B cell (primary cell): ENCODE results near the gene PLS3. TPM values are rescaled to one million over a fixed set of nuclear protein-coding genes. Genes with fewer than 3 reads are reported as not detected.

Experiments
- ATAC-seq: fragments of 200-7000 bp; cut with Tn5 transposase; one replicate; pipeline ENCODE4 v1.10.0; 2021; ENCODE audit warnings: low read depth, mild to moderate bottlenecking, moderate number of reproducible peaks, moderate library complexity
- CTCF ChIA-PET: fragments of 350-600 bp; sonication (Branson Sonifier 250); formaldehyde crosslinking; loops from one replicate; lab custom pipeline; 2021; ENCODE audit warnings: antibody characterized with exemption, inconsistent platforms; lab: Charles Lee
- POLR2A ChIA-PET: fragments of 350-600 bp; sonication (Branson Sonifier 250); formaldehyde crosslinking; loops from one replicate; lab custom pipeline; 2021; ENCODE audit warnings: antibody characterized with exemption; lab: Charles Lee
- DNase-seq: peaks from one replicate; pipeline ENCODE4 v3.0.0; 2013
- H2AFZ ChIP-seq: 2 replicates; pipeline ENCODE4 v1.6.1; 2012; ENCODE audit warnings: mild to moderate bottlenecking, low read depth, low read length; ENCODE audit not compliant: insufficient read depth, poor library complexity, severe bottlenecking
- H3K27ac ChIP-seq, 2 donors: 1 replicate in 1 of 2; 2 replicates in 1 of 2; pipeline ENCODE4 v1.5.1; 2012 to 2013; ENCODE audit warnings: low read length in 2 of 2, mild to moderate bottlenecking in 2 of 2, moderate library complexity in 1 of 2
- H3K27me3 ChIP-seq, 4 experiments: fragments of 200-600 bp in 1 of 4; sonication (generic) in 1 of 4; replicated peaks in 1 of 4; 1 replicate in 2 of 4; 2 replicates in 2 of 4; pipeline versions ENCODE4 v1.6.1 to v1.7.0; 2013 to 2016; ENCODE audit warnings: low read length in 3 of 4, mild to moderate bottlenecking in 2 of 4, mixed read lengths in 1 of 4, moderate library complexity in 1 of 4; ENCODE audit not compliant: insufficient read depth in 4 of 4, control insufficient read depth in 3 of 4; ENCODE audit errors: control extremely low read depth in 1 of 4
- H3K36me3 ChIP-seq, 2 experiments: replicated peaks in 1 of 2; 1 replicate in 1 of 2; 2 replicates in 1 of 2; pipeline versions ENCODE4 v1.6.1 to v1.7.1; 2013; ENCODE audit warnings: low read length in 1 of 2; ENCODE audit not compliant: insufficient read depth in 2 of 2, control insufficient read depth in 1 of 2; ENCODE audit errors: control extremely low read depth in 1 of 2, extremely low read depth in 1 of 2
- H3K4me1 ChIP-seq, 2 donors: fragments of 200-600 bp in 1 of 2; sonication (generic) in 1 of 2; 1 replicate in 1 of 2; 2 replicates in 1 of 2; pipeline versions ENCODE4 v1.5.1 to v1.6.1; 2013 to 2017; ENCODE audit warnings: low read length in 2 of 2; ENCODE audit not compliant: control insufficient read depth in 2 of 2, insufficient read depth in 2 of 2
- H3K4me2 ChIP-seq: replicated peaks from 2 replicates; pipeline ENCODE3; 2012; ENCODE audit warnings: mild to moderate bottlenecking, low read depth, low read length; ENCODE audit not compliant: poor library complexity, severe bottlenecking
- H3K4me3 ChIP-seq, 5 experiments: fragments of 200-600 bp in 1 of 5; sonication (generic) in 1 of 5; 1 replicate in 3 of 5; 2 replicates in 2 of 5; pipeline versions ENCODE4 v1.5.1 to v1.7.0; 2011 to 2016; ENCODE audit warnings: low read length in 4 of 5, mild to moderate bottlenecking in 4 of 5, low read depth in 2 of 5, control low read depth in 1 of 5, moderate library complexity in 1 of 5; ENCODE audit not compliant: insufficient read depth in 1 of 5; ENCODE audit errors: control extremely low read depth in 1 of 5, extremely low read depth in 1 of 5
- H3K79me2 ChIP-seq: fragments of 200-600 bp; sonication (generic); one replicate; pipeline ENCODE4 v1.6.0; 2016; ENCODE audit warnings: low read length; ENCODE audit not compliant: control insufficient read depth, insufficient read depth
- H3K9ac ChIP-seq: fragments of 200-600 bp; sonication (generic); 2 replicates; pipeline ENCODE4 v1.6.1; 2017; ENCODE audit warnings: mild to moderate bottlenecking, low read length, moderate library complexity
- H3K9me3 ChIP-seq, 3 donors: one replicate each; pipeline versions ENCODE4 v1.6.1 to v1.7.1; 2013; ENCODE audit warnings: low read length in 2 of 3; ENCODE audit not compliant: control insufficient read depth in 2 of 3, insufficient read depth in 1 of 3; ENCODE audit errors: control extremely low read depth in 1 of 3
- H4K20me1 ChIP-seq: 2 replicates; pipeline ENCODE4 v1.6.0; 2012; ENCODE audit warnings: mild to moderate bottlenecking, low read length; ENCODE audit not compliant: insufficient read depth, control insufficient read depth, poor library complexity, severe bottlenecking
- H3K27ac Mint-ChIP-seq: one replicate; pipeline ENCODE4 v1.8.0; 2021; ENCODE audit warnings: mixed read lengths
- H3K27me3 Mint-ChIP-seq: one replicate; pipeline ENCODE4 v1.8.0; 2021; ENCODE audit warnings: mixed read lengths
- H3K4me1 Mint-ChIP-seq: one replicate; pipeline ENCODE4 v1.8.0; 2021; ENCODE audit warnings: mixed read lengths
- H3K4me3 Mint-ChIP-seq: one replicate; pipeline ENCODE4 v1.8.0; 2021; ENCODE audit warnings: mixed read lengths
- H3K9me3 Mint-ChIP-seq: one replicate; pipeline ENCODE4 v1.8.0; 2022; ENCODE audit warnings: mixed read lengths; ENCODE audit not compliant: insufficient read depth
- EZH2 ChIP-seq: IDR thresholded peaks from 2 replicates; pipeline ENCODE4 v1.6.1; 2012; ENCODE audit warnings: borderline replicate concordance, low read depth, mild to moderate bottlenecking, moderate library complexity, low read length; ENCODE audit not compliant: insufficient read depth, poor library complexity, severe bottlenecking
- WGBS: methylation state at CpG from one replicate; pipeline ENCODE4 v1.1.5; 2013; ENCODE audit warnings: missing lambda C conversion rate; ENCODE audit not compliant: insufficient coverage; 5-methylcytosine and 5-hydroxymethylcytosine counted together
- intact Hi-C: fragments of 100-400 bp; cut with micrococcal nuclease; formaldehyde crosslinking; loops from one replicate; pipeline ENCODE4 v1.10.0; 2022
- polyA plus RNA-seq: library from polyadenylated mRNA; depleted of rRNA; stranded (reverse); fragments of >200 nt; gene quantifications from 2 replicates; pipeline ENCODE4 v1.2.3, GENCODE V29; 2012
- total RNA-seq, 2 donors: library from RNA; stranded (reverse); fragments of 120-200 nt in 1 of 2; gene quantifications; 1 replicate in 1 of 2; 2 replicates in 1 of 2; pipeline versions ENCODE4 v1.2.3 to v1.2.4, GENCODE V29; 2013 to 2022
- TF ChIP-seq, protein P1 (sequence below): fragments of 200-600 bp; IDR thresholded peaks from one replicate; pipeline ENCODE4 v1.8.0; 2022; ENCODE audit warnings: antibody characterized with exemption, mild to moderate bottlenecking

The PLS3 gene
- total and polyA plus RNA-seq, 2 donors (not counting 1 experiment from before 2014, with no cell fraction given) = not detected

DNA sequence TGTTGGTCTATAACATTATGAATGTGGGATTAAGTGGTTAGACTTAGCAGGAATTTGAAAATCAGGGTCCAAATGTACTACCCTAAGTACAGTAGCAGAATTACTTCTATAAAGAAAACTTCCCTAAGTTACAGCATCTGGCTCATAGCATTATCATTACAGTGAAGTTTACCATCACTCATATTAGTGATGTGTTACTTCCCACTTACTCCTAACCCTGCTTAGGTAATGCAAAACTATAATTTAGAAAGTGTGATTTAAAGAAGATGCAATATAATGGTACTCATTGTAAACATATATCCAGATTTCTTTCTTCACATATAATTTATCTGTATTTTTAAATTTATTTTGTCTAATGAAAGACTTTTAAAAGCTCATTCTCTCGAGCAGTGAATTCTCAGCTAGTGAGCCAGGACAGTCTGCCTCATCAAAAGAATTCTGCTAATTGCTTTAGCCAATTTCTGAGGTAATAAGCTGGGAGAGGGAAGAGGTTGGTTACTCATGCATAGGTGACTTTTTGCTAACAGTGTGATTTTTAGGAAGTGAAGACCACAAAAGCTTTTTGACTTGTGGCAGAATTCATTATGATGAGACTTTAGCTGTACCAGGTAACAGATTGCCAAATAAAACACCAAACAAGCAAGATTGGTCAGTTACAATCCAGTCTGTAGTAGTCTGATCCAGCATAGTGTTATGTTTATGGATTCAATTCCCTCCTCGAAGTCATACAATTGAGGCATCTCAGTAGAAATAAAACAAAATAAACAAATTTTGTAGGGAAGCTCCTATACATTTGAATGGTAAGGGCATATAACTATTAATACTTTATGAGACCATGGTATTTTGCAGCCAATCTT lies 21.0 kb downstream of the PLS3 start:
- H3K4me3 ChIP-seq = no peak overlapping the region
- CTCF ChIA-PET = no interaction called here
- Mint-ChIP-seq H3K27me3 (no peaks in the 10 kb centered on the region), H3K27ac (no peak overlapping the region), H3K4me1 (no peaks in the 10 kb centered on the region), H3K4me3 (no peak overlapping the region), H3K9me3 (no peaks in the 10 kb centered on the region)
- H2AFZ ChIP-seq = no peak overlapping the region
- H3K79me2 ChIP-seq = no peaks in the 10 kb centered on the region
- POLR2A ChIA-PET = no interaction called here
- intact Hi-C loops = no loop called here
- no peaks in the 10 kb centered on the region for H3K4me1 ChIP-seq
- no CpG with 5 or more reads among the region's 2 CpGs for WGBS
- DNase-seq = no peak
- H3K27me3 ChIP-seq = no peaks in the 10 kb centered on the region
- no peaks in the 10 kb centered on the region for H4K20me1 ChIP-seq
- no peak overlapping the region for H3K9ac ChIP-seq
- no peaks in the 10 kb centered on the region for H3K36me3 ChIP-seq
- H3K9me3 ChIP-seq = no peaks in the 10 kb centered on the region
- no peak overlapping the region for H3K27ac ChIP-seq
- TF ChIP-seq, protein P1, sequence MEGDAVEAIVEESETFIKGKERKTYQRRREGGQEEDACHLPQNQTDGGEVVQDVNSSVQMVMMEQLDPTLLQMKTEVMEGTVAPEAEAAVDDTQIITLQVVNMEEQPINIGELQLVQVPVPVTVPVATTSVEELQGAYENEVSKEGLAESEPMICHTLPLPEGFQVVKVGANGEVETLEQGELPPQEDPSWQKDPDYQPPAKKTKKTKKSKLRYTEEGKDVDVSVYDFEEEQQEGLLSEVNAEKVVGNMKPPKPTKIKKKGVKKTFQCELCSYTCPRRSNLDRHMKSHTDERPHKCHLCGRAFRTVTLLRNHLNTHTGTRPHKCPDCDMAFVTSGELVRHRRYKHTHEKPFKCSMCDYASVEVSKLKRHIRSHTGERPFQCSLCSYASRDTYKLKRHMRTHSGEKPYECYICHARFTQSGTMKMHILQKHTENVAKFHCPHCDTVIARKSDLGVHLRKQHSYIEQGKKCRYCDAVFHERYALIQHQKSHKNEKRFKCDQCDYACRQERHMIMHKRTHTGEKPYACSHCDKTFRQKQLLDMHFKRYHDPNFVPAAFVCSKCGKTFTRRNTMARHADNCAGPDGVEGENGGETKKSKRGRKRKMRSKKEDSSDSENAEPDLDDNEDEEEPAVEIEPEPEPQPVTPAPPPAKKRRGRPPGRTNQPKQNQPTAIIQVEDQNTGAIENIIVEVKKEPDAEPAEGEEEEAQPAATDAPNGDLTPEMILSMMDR = no peak
- no peak for TF ChIP-seq EZH2
- no peak for ATAC-seq
- H3K4me2 ChIP-seq = no peak overlapping the region
